CD4-positive, alpha-beta T cell treated with Interferon alpha-2 for 1 hour (primary cell): ENCODE results near the gene LYPLA2.
A peak's percentile ranks its signal among the peaks of the same experiment; 100 is the strongest.
"Not testable (repeated sequence)": the region's sequence is repeated elsewhere in the genome, so short reads cannot be mapped to it uniquely, and the experiment has no call there.

Experiments used
- DNase-seq, 2 donors: peaks; one replicate each; pipeline ENCODE4 v3.0.0-alpha.2; 2020 to 2022

LYPLA2 gene

GRCh38 chr1:23801338-23801748 is 10.4 kb downstream of the LYPLA2 start:
- DNase-seq: no peak

- no peak for DNase-seq
These were observed 10.9 kb downstream of the LYPLA2 start for GRCh38 chr1:23801876-23802275.

GRCh38 chr1:23802809-23803342 is 11.9 kb downstream of the LYPLA2 start:
- not testable (repeated sequence) for DNase-seq

GRCh38 chr1:23803674-23804073 is 12.7 kb downstream of the LYPLA2 start:
- DNase-seq: no peak

- DNase-seq: no peak
These were observed 13.4 kb downstream of the LYPLA2 start for GRCh38 chr1:23804183-23804835.

GRCh38 chr1:23805025-23805424 is 14.1 kb downstream of the LYPLA2 start:
- no peak for DNase-seq

- DNase-seq: no peak
These were observed 15.3 kb downstream of the LYPLA2 start for GRCh38 chr1:23806280-23806679.

GRCh38 chr1:23807453-23807852 is 16.5 kb downstream of the LYPLA2 start:
- DNase-seq: no peak

GRCh38 chr1:23809751-23810171 is 18.8 kb downstream of the LYPLA2 start:
- DNase-seq: peak; percentile 86 to 88

GRCh38 chr1:23810818-23811540 is 20.0 kb downstream of the LYPLA2 start:
- DNase-seq: peak; percentile 72 to 74

GRCh38 chr1:23814016-23814415 is 23.1 kb downstream of the LYPLA2 start:
- DNase-seq: no peak

- DNase-seq: no peak
These were observed 25.4 kb downstream of the LYPLA2 start for GRCh38 chr1:23816361-23816760.

- no peak for DNase-seq
These were observed 26.0 kb downstream of the LYPLA2 start for GRCh38 chr1:23816906-23817305.

- no peak for DNase-seq
These were observed 26.7 kb downstream of the LYPLA2 start for GRCh38 chr1:23817633-23818032.

- DNase-seq: no peak
These were observed 32.8 kb downstream of the LYPLA2 start for GRCh38 chr1:23823767-23824166.

- no peak for DNase-seq
These were observed 33.7 kb downstream of the LYPLA2 start for GRCh38 chr1:23824711-23825075.

GRCh38 chr1:23825076-23825761 is 34.3 kb downstream of the LYPLA2 start, which contains the start of gene HMGCL:
HMGCL (minus strand) TSS chr1:23825429; CDS start chr1:23825415, 14 bp downstream.
- peak; percentile 86 to 89 for DNase-seq

- DNase-seq: peak in 1 of 2 donors; percentile 29
These were observed 35.0 kb downstream of the LYPLA2 start for GRCh38 chr1:23825762-23826522.

- DNase-seq: not testable (repeated sequence)
These were observed 35.6 kb downstream of the LYPLA2 start for GRCh38 chr1:23826590-23826989.

GRCh38 chr1:23827717-23828116 is 36.8 kb downstream of the LYPLA2 start:
- no peak for DNase-seq

GRCh38 chr1:23834156-23834555 is 43.2 kb downstream of the LYPLA2 start:
- DNase-seq: not testable (repeated sequence)

GRCh38 chr1:23836037-23836436 is 45.1 kb downstream of the LYPLA2 start:
- DNase-seq: no peak

GRCh38 chr1:23837908-23838307 is 47.0 kb downstream of the LYPLA2 start:
- DNase-seq: no peak
